Mononuclear cell (primary cell): ENCODE data around the gene MAP3K7. TPM values are rescaled to one million over a fixed set of nuclear protein-coding genes. Genes with fewer than 3 reads are reported as not detected.

Source experiments
- H3K27me3 ChIP-seq: 2 replicates; pipeline ENCODE4 v1.6.0; 2011; ENCODE audit warnings: low read length, control low read depth; ENCODE audit not compliant: insufficient read depth
- H3K4me1 ChIP-seq: 2 replicates; pipeline ENCODE4 v1.5.1; 2011; ENCODE audit warnings: mild to moderate bottlenecking, low read length, control low read depth; ENCODE audit not compliant: insufficient read depth
- H3K4me3 ChIP-seq: 2 replicates; pipeline ENCODE4 v1.5.1; 2011; ENCODE audit warnings: mild to moderate bottlenecking, low read length, moderate library complexity
- H3K9me3 ChIP-seq: 2 replicates; pipeline ENCODE4 v1.5.1; 2011; ENCODE audit warnings: low read depth, mild to moderate bottlenecking, control low read depth, low read length
- total RNA-seq: library from RNA; depleted of rRNA; stranded (reverse); fragments of >200 nt; gene quantifications from one replicate; pipeline ENCODE4 v1.2.3, GENCODE V29; 2012

MAP3K7 gene
- total RNA-seq, 1 donor: 23.9 TPM

DNA sequence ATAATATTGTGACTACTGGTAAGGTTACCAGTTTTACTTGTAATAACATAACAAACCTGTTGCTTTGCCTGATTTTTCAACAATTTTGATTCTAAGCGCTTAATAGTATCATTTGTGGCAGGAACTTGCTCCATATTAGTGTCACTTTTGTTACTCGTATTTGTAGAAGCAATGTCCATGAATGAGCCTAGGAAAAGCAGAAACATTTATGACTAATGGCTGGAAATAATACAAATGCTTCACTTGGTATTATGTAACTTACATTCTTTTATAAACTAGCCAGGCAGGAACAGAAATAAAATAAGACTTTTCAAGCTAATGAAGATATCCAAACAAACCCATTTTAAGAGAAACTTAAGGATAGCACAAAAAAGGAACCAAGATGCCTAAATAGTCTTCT lies 38.9 kb downstream of the MAP3K7 start:
- H3K4me3 ChIP-seq: no peak overlapping the region
- no peaks in the 10 kb centered on the region for H3K9me3 ChIP-seq
- H3K27me3 ChIP-seq: no peaks in the 10 kb centered on the region
- H3K4me1 ChIP-seq: peaks cover 7% of the 10 kb centered on the region

GRCh38 chr6:90547079-90547478 lies 39.8 kb downstream of the MAP3K7 start:
- H3K9me3 ChIP-seq: no peaks in the 10 kb centered on the region
- no peaks in the 10 kb centered on the region for H3K27me3 ChIP-seq
- no peak overlapping the region for H3K4me3 ChIP-seq
- peaks cover 7% of the 10 kb centered on the region for H3K4me1 ChIP-seq

- Histone ChIP-seq H3K9me3 (no peaks in the 10 kb centered on the region), H3K4me3 (no peak overlapping the region), H3K27me3 (no peaks in the 10 kb centered on the region), H3K4me1 (peaks cover 7% of the 10 kb centered on the region)
Observed at GRCh38 chr6:90545448-90545847, 41.4 kb downstream of the MAP3K7 start.

DNA sequence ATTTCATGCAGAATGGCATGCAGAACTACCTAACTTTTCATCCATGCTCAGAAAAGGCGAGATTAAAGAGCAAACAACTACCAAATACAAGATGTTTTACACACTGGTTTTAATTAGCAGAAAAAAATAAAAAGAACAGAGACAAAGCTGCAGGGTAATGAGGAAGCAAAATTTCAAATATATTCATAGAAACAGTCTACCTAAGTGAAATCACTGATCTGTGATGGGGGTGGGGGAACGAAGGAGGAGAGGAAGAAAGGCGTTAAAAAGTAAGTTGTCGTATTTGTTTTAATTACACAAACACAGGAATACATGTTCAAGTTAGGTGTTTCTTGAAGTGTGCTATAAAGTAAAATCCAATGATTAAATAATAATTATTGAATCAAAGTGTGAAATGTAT lies 42.1 kb downstream of the MAP3K7 start:
- no peaks in the 10 kb centered on the region for H3K9me3 ChIP-seq
- no peaks in the 10 kb centered on the region for H3K27me3 ChIP-seq
- no peak overlapping the region for H3K4me3 ChIP-seq
- peaks cover 7% of the 10 kb centered on the region for H3K4me1 ChIP-seq

DNA sequence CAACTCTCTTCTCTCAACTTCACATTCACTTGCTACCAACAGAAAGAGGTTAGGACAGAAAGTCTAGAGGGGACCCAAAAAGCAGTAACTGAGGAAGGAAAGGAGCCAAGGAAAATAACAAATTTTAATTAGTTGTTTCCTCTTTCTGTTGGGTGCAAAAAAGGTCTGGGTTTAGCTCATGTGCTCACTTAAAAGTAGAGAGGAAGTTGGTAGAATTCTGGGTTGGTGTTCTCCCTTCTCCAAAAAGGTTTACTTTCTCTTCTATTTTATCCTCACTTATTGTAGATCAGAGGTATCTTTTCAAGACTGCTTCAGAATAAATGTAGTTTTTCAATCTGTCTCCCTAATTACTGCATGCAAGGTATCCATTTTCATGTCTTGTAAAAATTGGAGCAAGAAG lies 42.8 kb downstream of the MAP3K7 start:
- H3K4me3 ChIP-seq: no peak overlapping the region
- H3K4me1 ChIP-seq: peaks cover 7% of the 10 kb centered on the region
- no peaks in the 10 kb centered on the region for H3K9me3 ChIP-seq
- no peaks in the 10 kb centered on the region for H3K27me3 ChIP-seq

GRCh38 chr6:90541221-90541620 lies 45.7 kb downstream of the MAP3K7 start:
- Histone ChIP-seq H3K27me3 (no peaks in the 10 kb centered on the region), H3K4me3 (no peak overlapping the region), H3K9me3 (no peaks in the 10 kb centered on the region), H3K4me1 (peaks cover 12% of the 10 kb centered on the region)

GRCh38 chr6:90538278-90539046 lies 48.4 kb downstream of the MAP3K7 start:
- Histone ChIP-seq H3K4me1 (peaks cover 5% of the 10 kb centered on the region), H3K9me3 (no peaks in the 10 kb centered on the region), H3K4me3 (no peak overlapping the region), H3K27me3 (no peaks in the 10 kb centered on the region)

DNA sequence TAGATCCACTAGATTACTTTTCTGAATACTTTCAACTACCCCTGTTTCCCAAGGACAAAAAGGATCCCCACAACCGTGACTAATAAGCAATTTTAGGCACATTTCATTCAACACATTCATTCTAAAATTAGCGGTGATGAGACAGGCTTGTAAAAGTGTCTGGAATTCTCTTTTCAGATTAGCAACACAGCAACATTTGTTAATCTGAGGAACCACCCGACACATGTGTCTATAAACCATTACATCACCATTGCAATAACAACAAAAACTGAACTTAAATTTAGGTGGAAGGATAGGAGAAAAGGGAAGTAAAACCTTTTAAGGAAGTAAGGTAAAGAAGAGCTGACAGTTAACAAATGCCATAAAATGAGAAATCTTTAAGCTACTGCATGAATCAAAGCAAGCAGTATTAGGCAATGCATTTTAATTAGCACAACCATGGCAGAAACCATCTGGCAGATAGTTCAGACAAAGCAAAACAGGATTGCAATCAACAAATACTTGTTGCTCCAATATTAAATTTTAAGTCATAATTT lies 49.1 kb downstream of the MAP3K7 start:
- Histone ChIP-seq H3K27me3 (no peaks in the 10 kb centered on the region), H3K4me3 (no peak overlapping the region), H3K9me3 (no peaks in the 10 kb centered on the region), H3K4me1 (peaks cover 5% of the 10 kb centered on the region)

DNA sequence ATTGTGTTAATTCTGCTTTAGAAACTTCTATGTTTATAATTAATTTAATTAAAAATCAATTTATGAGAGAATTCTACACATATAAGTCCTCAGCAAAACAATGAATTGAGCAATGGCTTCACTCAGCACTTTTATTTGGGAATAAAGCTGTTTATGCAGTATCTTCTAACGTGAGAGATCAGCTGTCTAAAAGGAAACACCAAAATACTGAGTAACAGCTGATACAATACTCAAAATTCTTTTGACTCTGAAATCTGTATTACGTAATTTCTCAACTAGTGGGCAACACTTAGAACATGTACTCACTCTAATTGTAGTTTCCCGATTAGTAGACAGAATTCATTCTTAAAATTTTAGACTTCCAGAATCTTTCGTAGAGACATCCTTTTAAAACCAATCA lies 49.8 kb downstream of the MAP3K7 start:
- no peaks in the 10 kb centered on the region for H3K9me3 ChIP-seq
- no peak overlapping the region for H3K4me3 ChIP-seq
- H3K27me3 ChIP-seq: no peaks in the 10 kb centered on the region
- H3K4me1 ChIP-seq: peaks cover 5% of the 10 kb centered on the region

DNA sequence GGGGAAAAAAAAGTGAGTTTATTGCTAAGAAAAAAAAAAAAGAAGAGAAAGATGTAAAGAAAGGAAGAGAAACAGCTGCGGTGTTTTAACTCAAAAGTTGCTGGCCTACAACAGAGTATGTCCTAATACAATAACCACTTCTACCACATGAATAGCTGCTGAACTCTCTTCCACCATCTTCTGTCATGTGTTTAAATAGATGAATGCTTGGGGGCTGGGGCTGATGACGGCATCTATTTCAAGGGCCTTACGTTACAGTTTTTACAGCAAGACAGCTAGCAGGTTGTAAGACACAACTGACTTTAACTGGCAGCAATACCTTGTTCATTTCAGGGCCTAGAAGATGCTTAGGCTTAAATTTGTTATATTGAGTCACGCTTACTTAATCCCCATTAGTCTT lies 50.4 kb downstream of the MAP3K7 start:
- no peaks in the 10 kb centered on the region for H3K27me3 ChIP-seq
- H3K4me1 ChIP-seq: peaks cover 5% of the 10 kb centered on the region
- H3K4me3 ChIP-seq: no peak overlapping the region
- no peaks in the 10 kb centered on the region for H3K9me3 ChIP-seq

DNA sequence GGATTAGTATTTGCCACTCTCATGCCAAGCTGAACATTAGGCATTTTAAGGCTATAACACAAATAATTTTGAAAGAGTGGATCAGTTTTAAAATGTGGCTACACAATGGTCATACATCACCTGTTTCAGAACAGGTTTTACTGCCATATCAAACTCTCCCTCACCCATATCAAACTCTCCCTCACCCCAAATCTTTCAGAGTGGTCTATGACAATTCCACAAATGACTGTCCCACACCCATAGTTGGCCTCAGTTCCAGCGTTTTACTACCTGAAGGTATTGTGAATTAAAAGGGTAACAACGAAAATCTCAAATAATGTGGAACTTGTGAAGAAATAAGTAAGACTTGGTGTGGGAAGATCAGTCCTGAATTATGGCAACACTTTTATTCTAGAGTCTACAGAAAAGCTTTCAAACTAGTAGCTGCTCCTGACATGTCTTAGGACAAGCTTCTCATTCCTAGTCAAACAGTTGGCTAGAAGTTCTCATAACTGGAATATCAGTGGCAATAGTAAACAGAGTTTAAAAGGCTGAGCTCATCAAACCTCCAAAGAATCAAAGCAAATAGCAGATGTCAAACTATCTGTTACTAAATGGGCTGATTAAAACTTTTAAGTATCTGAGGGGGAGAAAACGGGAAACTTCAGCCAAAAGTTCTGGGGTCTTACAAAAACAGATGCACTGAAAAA lies 52.4 kb downstream of the MAP3K7 start:
- no peaks in the 10 kb centered on the region for H3K27me3 ChIP-seq
- peaks cover 5% of the 10 kb centered on the region for H3K4me1 ChIP-seq
- H3K9me3 ChIP-seq: no peaks in the 10 kb centered on the region
- no peak overlapping the region for H3K4me3 ChIP-seq

- peaks cover 5% of the 10 kb centered on the region for H3K4me1 ChIP-seq
- H3K27me3 ChIP-seq: no peaks in the 10 kb centered on the region
- H3K9me3 ChIP-seq: no peaks in the 10 kb centered on the region
- H3K4me3 ChIP-seq: no peak overlapping the region
Observed at GRCh38 chr6:90533615-90534336, 53.1 kb downstream of the MAP3K7 start.

DNA sequence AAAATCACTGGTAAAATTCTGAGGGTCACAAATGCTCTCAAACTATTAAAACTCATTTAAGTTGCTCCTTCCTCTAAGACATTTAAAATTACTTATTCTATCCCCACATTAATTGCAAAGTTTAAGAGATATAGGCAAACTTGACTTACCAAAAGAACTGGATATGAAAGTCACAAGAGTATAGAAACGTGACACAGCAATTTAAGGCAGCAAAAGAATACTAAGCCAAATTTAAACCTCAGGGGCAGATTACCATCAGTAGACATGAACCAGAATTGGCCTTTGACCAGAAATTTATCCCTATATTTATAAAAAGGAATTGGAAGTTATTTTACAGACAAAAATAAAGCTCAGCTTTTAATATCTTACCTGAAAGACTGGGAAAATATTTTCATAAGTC lies 56.0 kb downstream of the MAP3K7 start:
- no peaks in the 10 kb centered on the region for H3K27me3 ChIP-seq
- no peak overlapping the region for H3K4me3 ChIP-seq
- H3K9me3 ChIP-seq: no peaks in the 10 kb centered on the region
- no peaks in the 10 kb centered on the region for H3K4me1 ChIP-seq

DNA sequence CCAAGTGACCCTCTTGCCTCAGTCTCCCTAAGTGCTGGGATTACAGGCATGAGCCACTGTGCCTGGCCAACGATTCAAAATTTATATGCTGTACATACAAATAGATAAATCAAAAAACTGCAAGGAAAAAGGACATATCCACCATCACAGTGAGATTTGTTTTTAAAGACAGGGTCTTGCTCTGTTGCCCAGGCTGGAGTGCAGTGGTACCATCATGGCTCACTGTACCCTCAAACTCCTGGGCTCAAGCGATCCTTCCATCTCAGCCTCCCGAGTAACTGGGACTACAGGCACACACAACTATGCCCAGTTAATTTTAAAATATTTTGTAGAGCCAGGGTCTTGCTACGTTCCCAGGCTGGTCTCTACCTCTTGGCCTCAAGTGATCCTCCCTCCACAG lies 61.5 kb downstream of the MAP3K7 start:
- Histone ChIP-seq H3K27me3 (no peaks in the 10 kb centered on the region), H3K9me3 (no peaks in the 10 kb centered on the region), H3K4me1 (no peaks in the 10 kb centered on the region), H3K4me3 (no peak overlapping the region)

DNA sequence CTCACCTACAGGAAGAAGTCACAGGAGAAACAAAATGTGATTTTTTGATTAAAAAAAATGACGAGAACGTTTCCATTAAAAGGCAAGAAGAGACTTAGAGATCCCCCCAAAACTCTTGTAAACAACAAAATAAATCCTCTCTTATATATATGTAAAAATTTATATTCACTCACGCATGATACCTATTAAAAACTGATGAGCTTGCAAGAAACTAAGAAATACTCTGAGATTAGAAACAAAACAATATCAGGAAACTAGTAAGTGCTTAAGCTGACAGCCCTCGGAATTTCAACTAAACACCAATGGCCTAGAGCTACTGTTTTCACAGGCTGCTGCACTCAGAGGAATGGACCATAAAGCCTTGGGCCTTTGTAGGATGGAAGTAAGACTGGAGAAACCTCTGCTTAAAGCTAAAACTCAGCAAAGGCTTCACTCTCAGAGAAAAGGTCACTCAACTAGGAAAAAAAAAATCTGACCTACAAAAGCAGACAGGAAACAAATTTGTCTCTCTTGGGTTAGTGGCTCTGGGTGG lies 63.0 kb downstream of the MAP3K7 start:
- Histone ChIP-seq H3K4me1 (no peaks in the 10 kb centered on the region), H3K9me3 (no peaks in the 10 kb centered on the region), H3K27me3 (no peaks in the 10 kb centered on the region), H3K4me3 (no peak overlapping the region)
